GM21447 (cell line): ENCODE results near the gene ECT2.
"Not testable (repeated sequence)": the region's sequence is repeated elsewhere in the genome, so short reads cannot be mapped to it uniquely, and the experiment has no call there.

Experiments
- ATAC-seq: cut with Tn5 transposase; IDR thresholded peaks from one replicate; pipeline ENCODE4 v1.9.1; 2021; ENCODE audit not compliant: unreplicated experiment

Gene ECT2

GRCh38 chr3:172739462-172739861 lies 11.1 kb upstream of the ECT2 start:
- no peak for ATAC-seq

GRCh38 chr3:172746475-172746874 lies 4.1 kb upstream of the ECT2 start:
- ATAC-seq, result no peak

GRCh38 chr3:172749230-172749965 lies 1.1 kb upstream of the ECT2 start:
- ATAC-seq, result no peak

- peak; percentile 0 for ATAC-seq
Measured at GRCh38 chr3:172750069-172750367, 508 bp upstream of the ECT2 start.

GRCh38 chr3:172751175-172751704 lies 714 bp downstream of the ECT2 start:
- peak; percentile 26 for ATAC-seq

- no peak for ATAC-seq
Measured at GRCh38 chr3:172752651-172753050, 2.1 kb downstream of the ECT2 start.

- ATAC-seq, result no peak
Measured at GRCh38 chr3:172753125-172753524, 2.6 kb downstream of the ECT2 start.

GRCh38 chr3:172760416-172760815 lies 9.9 kb downstream of the ECT2 start:
- ATAC-seq, result not testable (repeated sequence)

- no peak for ATAC-seq
Measured at GRCh38 chr3:172766241-172766640, 15.7 kb downstream of the ECT2 start.

GRCh38 chr3:172766718-172767405 lies 16.3 kb downstream of the ECT2 start:
- no peak for ATAC-seq

- ATAC-seq, result no peak
Measured at GRCh38 chr3:172770382-172770781, 19.9 kb downstream of the ECT2 start.

- no peak for ATAC-seq
Measured at GRCh38 chr3:172771672-172772071, 21.1 kb downstream of the ECT2 start.

- no peak for ATAC-seq
Measured at GRCh38 chr3:172776049-172776717, 25.7 kb downstream of the ECT2 start.

- ATAC-seq, result no peak
Measured at GRCh38 chr3:172777901-172778300, 27.4 kb downstream of the ECT2 start.

GRCh38 chr3:172782235-172782634 lies 31.7 kb downstream of the ECT2 start:
- no peak for ATAC-seq

GRCh38 chr3:172786036-172786435 lies 35.5 kb downstream of the ECT2 start:
- no peak for ATAC-seq

- ATAC-seq, result no peak
Measured at GRCh38 chr3:172787019-172787418, 36.5 kb downstream of the ECT2 start.

- no peak for ATAC-seq
Measured at GRCh38 chr3:172787746-172788145, 37.2 kb downstream of the ECT2 start.

GRCh38 chr3:172799246-172799645 lies 48.7 kb downstream of the ECT2 start:
- no peak for ATAC-seq

GRCh38 chr3:172800156-172800555 lies 49.6 kb downstream of the ECT2 start:
- no peak for ATAC-seq

GRCh38 chr3:172803489-172803888 lies 53.0 kb downstream of the ECT2 start:
- ATAC-seq, result no peak

GRCh38 chr3:172804323-172804722 lies 53.8 kb downstream of the ECT2 start:
- ATAC-seq, result no peak
